HG03103 (cell line): ENCODE data around the gene NBPF9.
"Not testable (repeated sequence)": the region's sequence is repeated elsewhere in the genome, so short reads cannot be mapped to it uniquely, and the experiment has no call there.

Experiments used
- ATAC-seq: cut with Tn5 transposase; IDR thresholded peaks from one replicate; pipeline ENCODE4 v1.9.1; 2021; ENCODE audit warnings: low read depth; ENCODE audit not compliant: unreplicated experiment

Gene NBPF9

GRCh38 chr1:149013513-149013912 is 89.8 kb downstream of the NBPF9 start:
- not testable (repeated sequence) for ATAC-seq

DNA sequence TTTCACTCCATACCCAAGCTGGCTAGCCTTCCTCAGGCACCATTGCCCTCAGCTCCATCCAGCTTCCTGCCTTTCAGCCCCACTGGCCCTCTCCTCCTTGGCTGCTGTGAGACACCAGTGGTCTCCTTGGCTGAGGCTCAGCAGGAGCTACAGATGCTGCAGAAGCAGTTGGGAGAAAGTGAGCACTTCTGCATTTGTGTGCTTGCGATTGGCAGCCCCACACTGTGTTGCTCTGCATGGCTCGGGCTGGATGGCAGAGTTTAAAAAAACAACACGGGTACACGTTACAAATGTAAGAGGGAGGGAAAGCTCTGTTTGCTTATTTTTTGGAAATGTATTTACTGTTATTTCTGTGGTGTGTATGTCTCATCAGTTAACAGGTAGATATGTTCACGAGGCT is 90.8 kb downstream of the NBPF9 start:
- not testable (repeated sequence) for ATAC-seq

DNA sequence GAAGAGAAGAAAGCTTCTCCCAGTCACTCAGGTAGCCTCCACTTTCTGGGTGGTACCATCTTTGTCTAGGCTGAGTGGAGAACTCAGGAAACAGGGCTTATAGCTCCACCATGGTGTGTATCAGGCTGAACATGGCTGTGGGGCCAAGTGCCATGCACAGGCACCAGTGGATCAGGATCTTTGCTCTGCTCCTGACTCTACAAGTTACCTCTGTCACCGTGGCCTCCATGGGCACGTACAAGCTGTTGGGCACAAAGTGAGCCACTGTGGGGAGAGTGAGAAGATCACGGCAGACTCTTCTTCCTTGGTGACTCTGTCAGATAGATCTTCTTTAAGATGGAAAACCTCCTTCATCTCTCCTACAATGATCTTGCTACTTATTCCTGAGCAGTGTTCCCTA is 93.6 kb downstream of the NBPF9 start:
- ATAC-seq = not testable (repeated sequence)

DNA sequence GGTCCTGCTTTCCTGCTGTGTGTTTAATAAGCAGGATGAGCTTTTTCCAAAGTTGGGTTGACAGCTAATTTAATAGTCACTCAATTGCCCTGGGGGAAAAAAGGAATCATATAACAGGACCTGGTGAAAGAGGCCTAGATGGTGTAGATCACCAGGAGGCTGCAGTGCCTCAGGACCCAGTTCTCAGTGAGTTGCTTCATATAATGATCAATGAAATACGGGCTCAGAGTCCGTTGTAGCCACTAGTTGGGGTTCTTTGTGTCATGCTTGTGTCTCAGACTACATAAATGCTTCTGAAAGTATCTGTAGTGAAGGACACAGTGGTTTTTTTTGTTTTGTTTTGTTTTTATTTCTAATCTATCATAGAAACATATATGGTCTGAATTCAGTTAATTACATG is 94.6 kb downstream of the NBPF9 start:
- not testable (repeated sequence) for ATAC-seq

DNA sequence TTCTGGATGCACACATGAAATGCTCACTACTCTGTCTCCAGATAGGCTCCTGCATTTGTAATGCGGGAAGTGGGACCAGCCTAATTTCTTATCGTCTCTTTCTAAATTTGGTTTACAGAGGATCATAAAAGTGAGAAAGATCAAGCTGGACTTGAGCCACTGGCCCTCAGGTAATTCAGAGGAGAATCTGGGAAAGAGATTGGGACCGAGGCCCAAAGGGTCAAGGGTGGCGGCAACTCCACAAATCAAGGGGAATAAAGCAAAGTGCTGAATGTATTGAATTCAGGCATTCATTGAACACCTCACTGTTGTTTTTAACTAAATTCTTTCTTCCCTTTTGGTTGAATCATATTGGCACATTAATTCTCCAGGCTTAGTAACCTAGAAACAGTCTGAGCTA is 95.0 kb downstream of the NBPF9 start:
- ATAC-seq = not testable (repeated sequence)
